Skin epidermis (tissue), 12 donors: Measurements from ENCODE around the gene ARMC9.
"Not testable (repeated sequence)": the region's sequence is repeated elsewhere in the genome, so short reads cannot be mapped to it uniquely, and the experiment has no call there.

Experiments
- H3K27ac ChIP-seq, 21 experiments: fragments of 200-600 bp; sonication (generic) in 11 of 21; one replicate each; pipeline ENCODE4 v1.5.0; 2020; ENCODE audit warnings: mild to moderate bottlenecking in 3 of 21, inconsistent platforms in 2 of 21, moderate library complexity in 2 of 21
- H3K4me3 ChIP-seq, 7 experiments: fragments of 200-600 bp; sonication (generic) in 2 of 7; one replicate each; pipeline ENCODE4 v1.5.0; 2020; ENCODE audit warnings: inconsistent platforms in 2 of 7, mild to moderate bottlenecking in 2 of 7, moderate library complexity in 1 of 7

ARMC9 gene

DNA sequence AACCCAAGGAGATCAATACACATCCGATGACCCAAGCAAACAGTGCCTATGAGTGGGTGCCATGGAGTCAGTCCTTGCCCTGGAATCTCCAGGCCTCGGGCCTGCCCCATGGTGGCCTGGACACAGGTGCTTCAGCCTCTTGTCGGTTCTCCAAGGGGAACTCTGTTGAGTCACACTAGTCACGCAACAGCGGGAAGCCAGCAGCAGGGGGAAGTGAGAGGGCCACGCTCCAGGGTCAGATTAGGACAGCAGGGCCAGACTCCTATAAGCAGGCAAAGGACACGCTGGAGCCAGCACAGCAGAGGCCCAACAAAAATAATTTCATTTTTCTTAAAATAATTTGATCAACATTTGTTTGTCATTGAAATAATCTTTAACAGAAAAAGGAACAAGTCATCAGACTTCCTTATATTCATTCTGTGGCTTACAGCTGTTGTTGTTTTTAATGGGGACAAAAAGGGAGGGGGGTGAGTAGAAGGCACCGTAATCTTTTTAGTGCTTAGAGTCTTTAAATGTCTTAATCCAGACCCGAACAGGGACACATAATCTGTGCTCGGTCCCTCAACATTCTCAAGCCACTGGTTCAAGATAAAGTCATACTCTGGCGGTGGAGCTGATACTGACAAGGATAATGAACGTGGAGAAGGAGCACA, 16.4 kb upstream of the ARMC9 start:
- H3K27ac ChIP-seq, result peak overlapping the region in 20 of 21 experiments; percentile 13 to 76 (median 56)
- no peak overlapping the region for H3K4me3 ChIP-seq

DNA sequence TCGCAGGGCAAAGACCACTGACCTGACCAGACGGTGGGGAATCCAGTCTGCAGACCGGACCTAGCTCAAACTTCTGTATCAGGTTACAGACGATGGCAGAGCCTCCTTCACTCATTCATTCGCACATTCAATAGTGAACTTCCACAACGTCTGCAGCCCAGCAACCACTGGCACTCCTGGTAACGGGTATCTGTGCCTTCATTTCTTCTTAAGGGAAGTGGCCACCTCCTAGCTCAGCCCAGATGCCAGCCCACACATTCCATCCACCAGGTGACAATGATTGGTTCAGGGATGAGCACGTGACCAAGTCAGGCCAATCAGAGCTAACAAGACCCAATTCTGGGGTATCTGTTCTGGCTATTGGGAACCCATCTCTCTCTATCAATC, 15.9 kb upstream of the ARMC9 start:
- no peak overlapping the region for H3K4me3 ChIP-seq
- H3K27ac ChIP-seq, result peak overlapping the region in 18 of 21 experiments; percentile 2 to 76 (median 53)

- Histone ChIP-seq H3K27ac (no peak overlapping the region), H3K4me3 (no peak overlapping the region)
These were observed 14.6 kb upstream of the ARMC9 start for GRCh38 chr2:231183851-231184250.

- no peak overlapping the region for H3K27ac ChIP-seq
- no peak overlapping the region for H3K4me3 ChIP-seq
These were observed 14.1 kb upstream of the ARMC9 start for GRCh38 chr2:231184319-231184718.

- peak overlapping the region in 6 of 21 experiments; percentile 2 to 38 (median 24) for H3K27ac ChIP-seq
- no peak overlapping the region for H3K4me3 ChIP-seq
These were observed 13.2 kb upstream of the ARMC9 start for GRCh38 chr2:231185050-231185725.

- Histone ChIP-seq H3K27ac (peak overlapping the region in 5 of 21 experiments; percentile 6 to 38 (median 26)), H3K4me3 (no peak overlapping the region)
These were observed 12.5 kb upstream of the ARMC9 start for GRCh38 chr2:231185886-231186285.

- Histone ChIP-seq H3K4me3 (no peak overlapping the region), H3K27ac (peak overlapping the region in 3 of 21 experiments; percentile 6 to 31 (median 26))
These were observed 12.1 kb upstream of the ARMC9 start for GRCh38 chr2:231186325-231186724.

- Histone ChIP-seq H3K4me3 (no peak overlapping the region), H3K27ac (peak overlapping the region in 6 of 21 experiments; percentile 5 to 66 (median 32))
These were observed 10.5 kb upstream of the ARMC9 start for GRCh38 chr2:231187736-231188505.

- peak overlapping the region in 6 of 21 experiments; percentile 9 to 79 (median 36) for H3K27ac ChIP-seq
- H3K4me3 ChIP-seq, result no peak overlapping the region
These were observed 9.8 kb upstream of the ARMC9 start for GRCh38 chr2:231188506-231189170.

DNA sequence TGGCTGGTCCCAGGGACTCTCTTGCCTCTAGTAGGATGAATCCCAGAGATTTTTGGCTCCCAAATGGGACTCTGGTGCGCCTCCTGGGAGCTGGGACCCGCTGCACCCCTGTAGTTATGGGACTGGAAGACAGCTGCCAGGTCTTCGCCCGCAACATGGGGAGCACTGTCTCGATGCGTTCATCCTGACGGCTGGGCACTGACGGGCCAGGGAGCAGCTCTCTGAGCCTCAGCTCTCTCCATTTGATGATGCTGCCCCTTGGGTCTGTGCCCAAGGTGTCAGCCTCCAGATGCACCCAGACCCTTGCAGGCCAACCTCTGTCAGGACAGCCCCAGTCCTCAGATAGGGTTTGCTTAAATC, 9.3 kb upstream of the ARMC9 start:
- no peak overlapping the region for H3K4me3 ChIP-seq
- H3K27ac ChIP-seq, result peak overlapping the region in 5 of 21 experiments; percentile 9 to 80 (median 79)

DNA sequence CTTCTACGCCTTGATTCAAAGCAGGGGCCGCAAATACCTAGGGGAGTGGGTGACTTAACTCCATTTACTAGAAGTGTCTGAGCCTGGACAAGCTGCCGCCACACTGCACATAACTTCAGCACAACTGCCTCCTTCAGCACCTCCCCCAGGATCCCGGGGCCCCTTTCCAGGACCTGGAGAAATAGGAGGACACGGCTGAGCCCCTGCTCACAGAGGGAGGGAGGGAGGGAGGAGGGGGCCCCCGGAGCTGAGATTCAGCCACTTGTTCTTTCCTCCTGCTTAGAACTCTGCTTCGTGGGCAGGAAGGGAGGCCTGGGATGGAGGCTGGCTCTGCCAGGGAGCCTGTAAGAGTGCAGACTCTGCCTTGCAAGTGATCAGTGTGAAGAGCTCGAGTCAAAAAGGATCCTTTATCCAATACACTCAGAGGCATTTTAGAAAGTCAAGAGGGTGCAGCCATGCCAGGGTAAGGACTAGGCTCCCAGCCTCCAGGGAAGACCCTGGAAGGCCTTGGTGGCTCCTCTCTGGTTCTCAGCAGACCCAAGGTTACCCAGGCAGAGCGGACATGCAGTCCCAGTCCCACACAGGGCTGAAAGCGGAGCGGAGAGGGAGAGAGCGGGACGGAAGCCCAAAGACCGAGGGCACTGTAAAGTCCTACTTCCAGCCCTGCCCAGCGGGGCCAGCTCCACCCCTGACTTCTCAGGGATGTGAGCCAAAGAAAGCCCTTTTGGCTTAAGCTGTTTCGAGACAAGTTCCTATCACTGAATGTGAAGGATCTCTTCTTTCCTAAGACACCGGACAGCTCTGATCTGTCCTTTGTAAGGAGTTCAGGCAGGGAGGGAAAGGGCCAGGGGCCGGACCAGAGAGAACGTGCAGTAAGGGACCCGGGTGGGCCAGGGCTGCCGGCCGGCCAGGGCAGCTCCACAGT, 8.6 kb upstream of the ARMC9 start:
- H3K27ac ChIP-seq, result peak overlapping the region; percentile 2 to 91 (median 75)
- no peak overlapping the region for H3K4me3 ChIP-seq

- Histone ChIP-seq H3K4me3 (peak overlapping the region in 4 of 7 experiments; percentile 1 to 25 (median 12)), H3K27ac (peak overlapping the region; percentile 2 to 91 (median 75))
These were observed 7.8 kb upstream of the ARMC9 start for GRCh38 chr2:231190531-231191197.

DNA sequence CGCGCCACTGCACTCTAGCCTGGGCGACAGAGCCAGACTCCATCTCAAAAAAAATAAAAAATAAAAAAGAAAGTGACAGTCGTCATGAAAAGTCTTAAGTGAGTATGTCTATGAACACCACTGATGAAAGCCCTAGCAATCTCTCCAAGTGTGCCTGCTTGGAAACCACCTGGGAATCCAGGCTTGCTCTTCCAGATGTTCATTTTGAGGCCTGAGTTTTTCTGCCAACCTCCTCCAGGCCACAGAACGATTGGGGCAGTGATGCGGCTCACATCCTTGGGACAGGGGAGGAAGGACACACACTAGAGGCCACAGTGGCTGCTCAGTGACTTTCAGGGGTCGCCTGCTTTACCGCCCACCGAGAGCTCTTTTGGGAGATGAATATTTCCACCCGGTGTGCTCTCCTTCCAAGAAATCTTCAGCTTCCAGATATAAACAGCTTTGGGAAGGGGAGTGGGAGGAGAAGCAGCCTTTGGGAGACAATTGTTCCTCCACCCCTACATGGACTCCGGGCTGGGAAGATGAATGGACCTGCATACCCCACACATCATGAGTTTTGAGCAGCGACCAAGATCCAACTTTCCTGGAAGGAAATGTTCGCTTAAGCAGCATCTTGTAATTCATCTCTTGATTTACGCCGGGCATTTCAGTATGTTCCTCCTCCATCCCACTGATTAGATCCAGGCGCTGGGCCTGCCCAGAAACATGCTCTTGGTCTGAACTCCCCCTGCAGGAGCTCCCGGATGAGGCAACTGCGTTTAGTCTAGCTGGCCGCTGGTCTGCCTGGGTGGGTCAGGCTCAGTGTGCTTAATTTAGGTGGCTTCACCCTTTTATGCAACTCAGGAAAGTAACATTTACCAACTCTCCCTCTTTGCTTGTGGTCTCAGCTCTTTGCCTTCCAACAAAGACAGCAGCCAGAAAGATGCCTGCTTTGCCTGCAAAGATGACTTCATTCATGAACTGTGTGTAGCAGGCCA, 6.2 kb upstream of the ARMC9 start:
- H3K4me3 ChIP-seq, result no peak overlapping the region
- H3K27ac ChIP-seq, result peak overlapping the region in 16 of 21 experiments; percentile 13 to 91 (median 66)

DNA sequence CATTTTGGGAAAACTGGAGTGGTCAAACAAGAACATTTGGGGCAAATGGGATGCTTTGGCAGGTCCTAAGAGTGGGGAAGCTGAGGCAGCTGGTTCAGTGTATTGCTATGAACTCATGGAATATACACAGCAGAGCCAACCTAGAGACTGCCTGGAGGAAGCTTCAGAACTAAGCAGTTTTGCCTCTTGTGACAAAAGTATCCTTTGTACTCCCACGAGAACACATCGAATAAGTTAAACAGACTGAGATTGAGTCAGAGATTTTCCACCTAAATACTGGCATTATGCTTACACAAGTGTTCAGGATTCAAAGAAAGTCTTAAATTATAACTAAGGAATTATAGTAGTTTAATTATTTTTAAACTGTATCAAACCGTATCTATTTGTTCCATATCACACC, 5.2 kb upstream of the ARMC9 start:
- H3K4me3 ChIP-seq, result no peak overlapping the region
- peak overlapping the region in 3 of 21 experiments; percentile 34 to 73 (median 39) for H3K27ac ChIP-seq

GRCh38 chr2:231196592-231196991, 1.8 kb upstream of the ARMC9 start:
- no peak overlapping the region for H3K4me3 ChIP-seq
- H3K27ac ChIP-seq, result no peak overlapping the region

GRCh38 chr2:231197196-231197595, 1.2 kb upstream of the ARMC9 start:
- not testable (repeated sequence) for H3K27ac ChIP-seq, H3K4me3 ChIP-seq

GRCh38 chr2:231197706-231198290, 633 bp upstream of the ARMC9 start:
- H3K4me3 ChIP-seq, result peak overlapping the region; percentile 47 to 98 (median 78)
- H3K27ac ChIP-seq, result peak overlapping the region in 17 of 21 experiments; percentile 7 to 83 (median 63)
